CD14-positive monocyte (primary cell): ENCODE data around the gene THSD4. TPM values are rescaled to one million over a fixed set of nuclear protein-coding genes. Genes with fewer than 3 reads are reported as not detected.

Experiments used
- DNase-seq, 3 donors: peaks; one replicate each; pipeline ENCODE4 v3.0.0-alpha.2; 2011 to 2022
- H2AFZ ChIP-seq: 2 replicates; pipeline ENCODE4 v1.6.0; 2012; ENCODE audit warnings: mild to moderate bottlenecking, low read depth, low read length, inconsistent platforms; ENCODE audit not compliant: insufficient read depth, poor library complexity, severe bottlenecking
- H3K27ac ChIP-seq, 2 donors: 1 replicate in 1 of 2; 2 replicates in 1 of 2; pipeline ENCODE4 v1.5.1; 2012 to 2013; ENCODE audit warnings: low read length in 2 of 2, control low read depth in 1 of 2, inconsistent platforms in 1 of 2, low read depth in 1 of 2, mild to moderate bottlenecking in 1 of 2
- H3K27me3 ChIP-seq, 2 donors: one replicate each; pipeline versions ENCODE4 v1.6.0 to v1.6.1; 2011 to 2013; ENCODE audit warnings: low read length in 2 of 2; ENCODE audit not compliant: control insufficient read depth in 2 of 2, insufficient read depth in 2 of 2
- H3K36me3 ChIP-seq, 2 donors: replicated peaks in 1 of 2; 1 replicate in 1 of 2; 2 replicates in 1 of 2; pipeline versions ENCODE4 v1.5.1 to v1.6.1; 2012 to 2013; ENCODE audit warnings: low read length in 2 of 2, control low read depth in 1 of 2, inconsistent platforms in 1 of 2, mild to moderate bottlenecking in 1 of 2; ENCODE audit not compliant: insufficient read depth in 2 of 2, control insufficient read depth in 1 of 2
- H3K4me1 ChIP-seq, 2 donors: 1 replicate in 1 of 2; 2 replicates in 1 of 2; pipeline versions ENCODE4 v1.5.1 to v1.6.1; 2012 to 2013; ENCODE audit warnings: low read length in 2 of 2, control low read depth in 1 of 2, inconsistent platforms in 1 of 2, mild to moderate bottlenecking in 1 of 2, moderate library complexity in 1 of 2; ENCODE audit not compliant: insufficient read depth in 2 of 2, control insufficient read depth in 1 of 2
- H3K4me2 ChIP-seq: replicated peaks from 2 replicates; pipeline ENCODE3; 2012; ENCODE audit warnings: low read length, moderate library complexity, mild to moderate bottlenecking; ENCODE audit not compliant: poor library complexity, severe bottlenecking; ENCODE audit errors: extremely low read depth
- H3K4me3 ChIP-seq, 3 experiments: fragments of 200-600 bp in 1 of 3; sonication (generic) in 1 of 3; replicated peaks in 1 of 3; 1 replicate in 2 of 3; 2 replicates in 1 of 3; pipeline ENCODE4 v1.5.1; 2011 to 2013; ENCODE audit warnings: low read length in 3 of 3, mild to moderate bottlenecking in 3 of 3, control low read depth in 2 of 3, low read depth in 2 of 3, inconsistent platforms in 1 of 3, moderate library complexity in 1 of 3
- H3K79me2 ChIP-seq: 2 replicates; pipeline ENCODE4 v1.6.0; 2012; ENCODE audit warnings: mild to moderate bottlenecking, control low read depth, inconsistent platforms, low read length, moderate library complexity; ENCODE audit not compliant: insufficient read depth
- H3K9ac ChIP-seq: 2 replicates; pipeline ENCODE4 v1.6.0; 2017; ENCODE audit warnings: low read length, mild to moderate bottlenecking; ENCODE audit not compliant: insufficient read depth, poor library complexity, severe bottlenecking
- H3K9me3 ChIP-seq, 2 donors: replicated peaks in 1 of 2; 1 replicate in 1 of 2; 2 replicates in 1 of 2; pipeline versions ENCODE4 v1.5.1 to v1.6.1; 2012 to 2013; ENCODE audit warnings: low read length in 2 of 2, control low read depth in 1 of 2; ENCODE audit not compliant: control insufficient read depth in 1 of 2, insufficient read depth in 1 of 2
- H4K20me1 ChIP-seq: 2 replicates; pipeline ENCODE4 v1.6.0; 2012; ENCODE audit warnings: mild to moderate bottlenecking, low read length, control low read depth, moderate library complexity; ENCODE audit not compliant: insufficient read depth
- H3K27ac Mint-ChIP-seq, 7 donors: one replicate each; pipeline ENCODE4 v1.8.0; 2020; ENCODE audit warnings: mild to moderate bottlenecking in 7 of 7, mixed read lengths in 7 of 7, moderate library complexity in 6 of 7, inconsistent platforms in 2 of 7
- H3K27me3 Mint-ChIP-seq, 3 donors: one replicate each; pipeline ENCODE4 v1.8.0; 2021 to 2022; ENCODE audit warnings: low read depth in 3 of 3, mild to moderate bottlenecking in 3 of 3, mixed read lengths in 3 of 3, moderate library complexity in 3 of 3, inconsistent platforms in 1 of 3
- H3K36me3 Mint-ChIP-seq, 2 donors: one replicate each; pipeline ENCODE4 v1.8.0; 2020; ENCODE audit warnings: mixed read lengths in 2 of 2, inconsistent platforms in 1 of 2, mild to moderate bottlenecking in 1 of 2
- H3K4me1 Mint-ChIP-seq: one replicate; pipeline ENCODE4 v1.8.0; 2020; ENCODE audit warnings: mild to moderate bottlenecking, mixed read lengths
- H3K4me3 Mint-ChIP-seq, 2 donors: one replicate each; pipeline ENCODE4 v1.8.0; 2020; ENCODE audit warnings: mild to moderate bottlenecking in 2 of 2, mixed read lengths in 2 of 2, moderate library complexity in 1 of 2
- H3K9me3 Mint-ChIP-seq, 7 donors: one replicate each; pipeline ENCODE4 v1.8.0; 2020 to 2022; ENCODE audit warnings: mixed read lengths in 7 of 7, mild to moderate bottlenecking in 6 of 7, moderate library complexity in 6 of 7, inconsistent platforms in 2 of 7
- CTCF ChIP-seq: fragments of 200-600 bp; IDR thresholded peaks from one replicate; pipeline ENCODE4 v1.8.0; 2022; ENCODE audit warnings: antibody characterized with exemption, mild to moderate bottlenecking
- WGBS: methylation state at CpG from one replicate; pipeline ENCODE4 v1.1.5; 2013; ENCODE audit warnings: missing lambda C conversion rate; ENCODE audit not compliant: insufficient coverage; 5-methylcytosine and 5-hydroxymethylcytosine counted together
- intact Hi-C, 2 donors: fragments of 100-400 bp; cut with micrococcal nuclease; formaldehyde crosslinking; loops; one replicate each; pipeline versions ENCODE4 v1.15.0 to v1.15.1; 2023
- polyA plus RNA-seq, 3 donors: library from polyadenylated mRNA; depleted of rRNA in 1 of 3; unstranded in 2 of 3; stranded (reverse) in 1 of 3; fragments of 300-500 nt in 2 of 3; fragments of >200 nt in 1 of 3; fragmentation: Illumina TruSeq in 2 of 3; gene quantifications; 1 replicate in 2 of 3; 2 replicates in 1 of 3; pipeline ENCODE4 v1.2.3, GENCODE V29; 2012 to 2021

Gene THSD4
- polyA plus RNA-seq, 3 donors = not detected

GRCh38 chr15:71231758-71232157, 116.5 kb downstream of the THSD4 start:
- intact Hi-C loops = no loop called here
- no peak overlapping the region for H3K4me3 Mint-ChIP-seq
- H3K27me3 Mint-ChIP-seq = peaks cover 3 to 16% (median 4%) of the 10 kb centered on the region in 3 donors

GRCh38 chr15:71232411-71232810, 117.1 kb downstream of the THSD4 start:
- no peak overlapping the region for H2AFZ ChIP-seq
- H3K4me1 Mint-ChIP-seq = no peaks in the 10 kb centered on the region
- H3K27me3 Mint-ChIP-seq = peaks cover 4 to 16% (median 5%) of the 10 kb centered on the region in 3 donors
- no peaks in the 10 kb centered on the region for H3K36me3 Mint-ChIP-seq
- no peaks in the 10 kb centered on the region for H3K27me3 ChIP-seq
- 100% methylated on average over 5 of the region's 5 CpGs for WGBS
- no peak for DNase-seq
- no peak overlapping the region for H3K27ac ChIP-seq
- no peaks in the 10 kb centered on the region for H3K79me2 ChIP-seq
- no peaks in the 10 kb centered on the region for H3K9me3 ChIP-seq
- no peak overlapping the region for H3K4me2 ChIP-seq
- H3K27ac Mint-ChIP-seq = no peak overlapping the region
- intact Hi-C loops = no loop called here
- no peak for TF ChIP-seq CTCF
- peaks cover 0 to 7% (median 3%) of the 10 kb centered on the region in 7 donors for H3K9me3 Mint-ChIP-seq
- no peak overlapping the region for H3K4me3 Mint-ChIP-seq
- no peaks in the 10 kb centered on the region for H4K20me1 ChIP-seq
- no peaks in the 10 kb centered on the region for H3K4me1 ChIP-seq
- H3K9ac ChIP-seq = no peak overlapping the region
- no peak overlapping the region for H3K4me3 ChIP-seq
- H3K36me3 ChIP-seq = no peaks in the 10 kb centered on the region

More at GRCh38 chr15:71231758-71232157, 116.5 kb downstream of the THSD4 start:
- Histone ChIP-seq H3K4me1 (no peaks in the 10 kb centered on the region), H3K9me3 (no peaks in the 10 kb centered on the region), H3K36me3 (no peaks in the 10 kb centered on the region), H3K27ac (no peak overlapping the region), H3K4me3 (no peak overlapping the region), H2AFZ (no peak overlapping the region), H3K27me3 (no peaks in the 10 kb centered on the region), H4K20me1 (no peaks in the 10 kb centered on the region), H3K79me2 (no peaks in the 10 kb centered on the region), H3K9ac (no peak overlapping the region), H3K4me2 (no peak overlapping the region)
- peaks cover 0 to 4% (median 2%) of the 10 kb centered on the region in 7 donors for H3K9me3 Mint-ChIP-seq
- TF ChIP-seq CTCF = no peak
- H3K36me3 Mint-ChIP-seq = no peaks in the 10 kb centered on the region
- WGBS = 66% methylated on average over 3 of the region's 6 CpGs
- no peak overlapping the region for H3K27ac Mint-ChIP-seq
- DNase-seq = no peak
- H3K4me1 Mint-ChIP-seq = no peaks in the 10 kb centered on the region
